Thyroid gland (tissue), 4 donors: ENCODE measurements around the gene SMIM24. TPM values are rescaled to one million over a fixed set of nuclear protein-coding genes. Genes with fewer than 3 reads are reported as not detected.
"Not testable (repeated sequence)": the region's sequence is repeated elsewhere in the genome, so short reads cannot be mapped to it uniquely, and the experiment has no call there.

Source experiments
- DNase-seq, 2 donors: peaks; one replicate each; pipeline ENCODE4 v3.0.0-alpha.2; 2019
- H3K27ac ChIP-seq, 3 donors: fragments of 200-600 bp; sonication (generic); 1 replicate in 2 of 3; 2 replicates in 1 of 3; pipeline ENCODE4 v1.5.1; 2016 to 2019; ENCODE audit warnings: mild to moderate bottlenecking in 1 of 3, moderate library complexity in 1 of 3
- H3K27me3 ChIP-seq: fragments of 200-600 bp; sonication (generic); one replicate; pipeline ENCODE4 v1.5.1; 2019
- H3K36me3 ChIP-seq, 2 donors: fragments of 200-600 bp; sonication (generic); one replicate each; pipeline ENCODE4 v1.5.1; 2016 to 2019
- H3K4me1 ChIP-seq, 2 donors: fragments of 200-600 bp; sonication (generic); one replicate each; pipeline ENCODE4 v1.5.1; 2017 to 2019
- H3K4me3 ChIP-seq, 3 donors: fragments of 200-600 bp; sonication (generic); replicated peaks in 1 of 3; 1 replicate in 2 of 3; 2 replicates in 1 of 3; pipeline ENCODE4 v1.5.1; 2016; ENCODE audit warnings: mild to moderate bottlenecking in 1 of 3
- H3K9me3 ChIP-seq: fragments of 200-600 bp; sonication (generic); one replicate; pipeline ENCODE4 v1.5.1; 2017
- CTCF ChIP-seq, 6 experiments: fragments of 200-600 bp in 3 of 6; fragments of 450-650 bp in 3 of 6; sonication (generic) in 3 of 6; IDR thresholded peaks; one replicate each; pipeline ENCODE4 v1.5.1; 2016 to 2019; ENCODE audit warnings: antibody characterized with exemption in 6 of 6, mild to moderate bottlenecking in 2 of 6, inconsistent platforms in 1 of 6, moderate library complexity in 1 of 6
- POLR2A ChIP-seq, 2 donors: fragments of 450-650 bp; IDR thresholded peaks; one replicate each; pipeline ENCODE4 v1.6.1; 2017; ENCODE audit warnings: antibody characterized with exemption in 2 of 2, mild to moderate bottlenecking in 2 of 2, moderate library complexity in 1 of 2
- WGBS, 2 donors: methylation state at CpG; one replicate each; pipeline ENCODE4 v1.1.5; 2017; 5-methylcytosine and 5-hydroxymethylcytosine counted together
- intact Hi-C: fragments of 100-400 bp; cut with DNase I; formaldehyde crosslinking; loops from one replicate; pipeline ENCODE4 v1.15.1; 2023
- total RNA-seq, 4 donors: library from RNA; depleted of rRNA; stranded (reverse); fragments of >200 nt; gene quantifications; one replicate each; pipeline ENCODE4 v1.2.3, GENCODE V29; 2016

The SMIM24 gene
- total RNA-seq, 4 donors from 2014 or later, result not detected

GRCh38 chr19:3455393-3455955 is 24.9 kb downstream of the SMIM24 start:
- H3K9me3 ChIP-seq, result no peaks in the 10 kb centered on the region
- peaks cover 28 to 46% of the 10 kb centered on the region in 2 donors for H3K4me1 ChIP-seq
- intact Hi-C loops, result no loop called here

DNA sequence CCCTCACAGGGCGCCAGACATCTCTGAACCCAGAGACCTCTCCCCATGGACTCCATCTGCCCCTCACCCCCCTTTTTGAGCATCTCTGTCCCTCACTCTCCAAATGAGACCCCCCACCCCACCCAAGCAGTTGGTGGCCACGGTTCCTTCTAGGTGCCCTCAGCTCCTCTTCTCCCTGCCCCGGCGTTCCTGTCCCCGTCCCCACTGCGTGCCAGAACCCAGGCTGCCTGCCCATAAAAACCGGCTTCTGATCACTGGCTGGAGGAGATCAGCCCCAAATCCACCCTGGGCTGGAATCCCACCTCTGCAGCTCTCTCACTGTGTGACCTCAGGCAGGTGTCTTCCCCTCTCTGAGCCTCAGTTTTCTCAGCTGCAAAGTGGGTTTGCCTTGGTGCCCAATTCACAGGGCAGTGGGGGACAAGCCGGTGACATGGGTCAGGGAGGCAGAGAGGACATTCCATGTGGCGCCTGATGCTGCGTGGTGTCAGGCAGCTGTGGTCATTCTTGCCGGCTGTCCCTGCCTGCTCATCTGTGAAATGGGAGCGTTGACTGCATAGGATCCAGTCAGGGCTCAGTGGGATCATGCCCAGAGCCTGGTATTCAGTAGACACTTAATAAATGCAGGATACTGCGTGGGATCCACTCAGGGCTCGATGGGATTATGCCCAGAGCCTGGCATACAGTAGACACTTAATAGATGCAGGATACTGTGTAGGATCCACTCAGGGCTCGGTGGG is 25.5 kb downstream of the SMIM24 start:
- no peaks in the 10 kb centered on the region for H3K27me3 ChIP-seq
- TF ChIP-seq CTCF (IDR thresholded peaks at IDR 0.05), result no peak
- no peak for TF ChIP-seq POLR2A (IDR thresholded peaks at IDR 0.05)
- H3K36me3 ChIP-seq, result peaks cover 46 to 60% of the 10 kb centered on the region in 2 donors
- no peak for DNase-seq
- no peaks in the 10 kb centered on the region for H3K9me3 ChIP-seq
- no peak overlapping the region for H3K4me3 ChIP-seq
- peak overlapping the region in 1 of 3 donors; percentile 10 for H3K27ac ChIP-seq
- intact Hi-C loops, result no loop called here
- peaks cover 22 to 42% of the 10 kb centered on the region in 2 donors for H3K4me1 ChIP-seq
- 97 to 98% methylated on average over 15 of the region's 15 CpGs for WGBS, 2 donors

More at GRCh38 chr19:3455393-3455955, 24.9 kb downstream of the SMIM24 start:
- 87 to 92% methylated on average over 6 to 7 of the region's 7 CpGs for WGBS, 2 donors
- no peak overlapping the region for H3K27ac ChIP-seq
- no peaks in the 10 kb centered on the region for H3K27me3 ChIP-seq
- no peak for DNase-seq
- peaks cover 45 to 55% of the 10 kb centered on the region in 2 donors for H3K36me3 ChIP-seq
- H3K4me3 ChIP-seq, result no peak overlapping the region
- TF ChIP-seq CTCF (IDR thresholded peaks at IDR 0.05) (no peak), POLR2A (IDR thresholded peaks at IDR 0.05) (no peak)

GRCh38 chr19:3453840-3454239 is 26.5 kb downstream of the SMIM24 start:
- no peak overlapping the region for H3K27ac ChIP-seq
- no peak for TF ChIP-seq CTCF (IDR thresholded peaks at IDR 0.05)
- TF ChIP-seq POLR2A (IDR thresholded peaks at IDR 0.05), result no peak
- WGBS, 2 donors, result 54 to 86% methylated on average over 4 to 15 of the region's 25 CpGs
- H3K4me3 ChIP-seq, result no peak overlapping the region
- no peak for DNase-seq
- intact Hi-C loops, result no loop called here
- H3K27me3 ChIP-seq, result no peaks in the 10 kb centered on the region
- no peaks in the 10 kb centered on the region for H3K9me3 ChIP-seq
- H3K36me3 ChIP-seq, result peaks cover 56 to 70% of the 10 kb centered on the region in 2 donors
- H3K4me1 ChIP-seq, result peaks cover 13 to 33% of the 10 kb centered on the region in 2 donors

- DNase-seq, H3K27ac ChIP-seq, H3K9me3 ChIP-seq, H3K27me3 ChIP-seq, intact Hi-C loops, H3K4me3 ChIP-seq: not testable (repeated sequence)
- WGBS, 2 donors, result 95 to 99% methylated on average over 10 of the region's 10 CpGs
- Histone ChIP-seq H3K4me1 (peaks cover 5 to 23% of the 10 kb centered on the region in 2 donors), H3K36me3 (peaks cover 57 to 70% of the 10 kb centered on the region in 2 donors)
Observed at GRCh38 chr19:3452942-3453214, 27.4 kb downstream of the SMIM24 start.

GRCh38 chr19:3452171-3452941 is 28.0 kb downstream of the SMIM24 start:
- peak overlapping the region in 2 of 3 donors; percentile 63 to 71 for H3K27ac ChIP-seq
- peaks cover 57 to 70% of the 10 kb centered on the region in 2 donors for H3K36me3 ChIP-seq
- intact Hi-C loops, result no loop called here
- WGBS, 2 donors, result 92 to 93% methylated on average over 38 of the region's 38 CpGs
- TF ChIP-seq POLR2A (IDR thresholded peaks at IDR 0.05), result no peak
- TF ChIP-seq CTCF (IDR thresholded peaks at IDR 0.05), result no peak
- no peak for DNase-seq
- H3K4me3 ChIP-seq, result no peak overlapping the region
- H3K4me1 ChIP-seq, result peaks cover under 1 to 18% of the 10 kb centered on the region in 2 donors
- no peaks in the 10 kb centered on the region for H3K27me3 ChIP-seq
- no peaks in the 10 kb centered on the region for H3K9me3 ChIP-seq
